A673 (cell line): Measurements from ENCODE around the gene LCE1D. TPM values are rescaled to one million over a fixed set of nuclear protein-coding genes. Genes with fewer than 3 reads are reported as not detected.

Experiments
- BruUV-seq: library from RNA; stranded (reverse); fragments of 400-500 nt; replicated peaks from 2 replicates; lab custom pipeline; 2021; lab: Mats Ljungman, UMichigan
- CTCF ChIA-PET: fragments of 300-600 bp; sonication (Branson Sonifier 250); formaldehyde crosslinking; loops from one replicate; lab custom pipeline; 2022; ENCODE audit warnings: antibody characterized with exemption; lab: Charles Lee
- POLR2A ChIA-PET: fragments of 300-600 bp; sonication (Branson Sonifier 250); formaldehyde crosslinking; loops from one replicate; lab custom pipeline; 2022; ENCODE audit warnings: antibody characterized with exemption; ENCODE audit not compliant: low non-redundant PET; lab: Charles Lee
- DNase-seq: peaks from one replicate; pipeline ENCODE4 v3.0.0-alpha.2; 2015; ENCODE audit warnings: low spot score
- H3K27ac ChIP-seq: fragments of 200-600 bp; sonication (generic); 2 replicates; pipeline ENCODE4 v1.5.1; 2016; ENCODE audit warnings: mixed run types, low read depth, mild to moderate bottlenecking, mixed read lengths, antibody characterized with exemption, low read length; ENCODE audit not compliant: poor library complexity, severe bottlenecking
- H3K27me3 ChIP-seq: fragments of 200-600 bp; sonication (generic); replicated peaks from 2 replicates; pipeline ENCODE4 v1.6.1; 2017; ENCODE audit warnings: mixed run types, low read depth, mild to moderate bottlenecking, mixed read lengths, antibody characterized with exemption, low read length; ENCODE audit not compliant: insufficient read depth, poor library complexity
- H3K36me3 ChIP-seq: fragments of 200-600 bp; sonication (generic); 2 replicates; pipeline ENCODE4 v1.6.1; 2016; ENCODE audit warnings: mixed run types, mild to moderate bottlenecking, mixed read lengths, antibody characterized with exemption, low read length; ENCODE audit not compliant: insufficient read depth, poor library complexity, severe bottlenecking
- H3K4me1 ChIP-seq: fragments of 200-600 bp; sonication (generic); 2 replicates; pipeline ENCODE4 v1.6.1; 2017; ENCODE audit warnings: mixed run types, mild to moderate bottlenecking, mixed read lengths, antibody characterized with exemption, low read length; ENCODE audit not compliant: insufficient read depth, poor library complexity, severe bottlenecking
- H3K4me3 ChIP-seq: fragments of 200-600 bp; sonication (generic); 2 replicates; pipeline ENCODE4 v1.5.1; 2016; ENCODE audit warnings: low read depth, mixed run types, mild to moderate bottlenecking, mixed read lengths, low read length; ENCODE audit not compliant: poor library complexity, severe bottlenecking
- H3K9me3 ChIP-seq: fragments of 200-600 bp; sonication (generic); 2 replicates; pipeline ENCODE4 v1.6.1; 2016; ENCODE audit warnings: mixed run types, low read depth, mild to moderate bottlenecking, mixed read lengths, antibody characterized with exemption, low read length; ENCODE audit not compliant: poor library complexity, severe bottlenecking
- EZH2 ChIP-seq: fragments of 200-600 bp; sonication (generic); IDR thresholded peaks from 2 replicates; pipeline ENCODE4 v1.6.1; 2017; ENCODE audit warnings: borderline replicate concordance, low read depth, mild to moderate bottlenecking, mixed read lengths, antibody characterized with exemption, low read length; ENCODE audit not compliant: poor library complexity, severe bottlenecking
- intact Hi-C: fragments of 100-400 bp; cut with micrococcal nuclease; formaldehyde crosslinking; loops from one replicate; pipeline ENCODE4 v1.10.0; 2022; ENCODE audit not compliant: unreplicated experiment
- total RNA-seq: library from RNA; stranded (reverse); gene quantifications from 2 replicates; pipeline ENCODE4 v1.2.3, GENCODE V29; 2021
- TF ChIP-seq, protein P1 (sequence below): fragments of 300-800, 200-600 bp; sonication (generic); conservative IDR thresholded peaks from 2 replicates; pipeline ENCODE4 v1.5.1; 2017; ENCODE audit warnings: low read depth, mild to moderate bottlenecking, antibody characterized with exemption, low read length, moderate library complexity, mixed read lengths

LCE1D gene
- total RNA-seq, 1 experiment from 2014 or later, result not detected

GRCh38 chr1:152801333-152801732, 4.8 kb downstream of the LCE1D start:
- Histone ChIP-seq H3K4me3 (no peak overlapping the region), H3K4me1 (no peaks in the 10 kb centered on the region), H3K9me3 (no peaks in the 10 kb centered on the region), H3K36me3 (no peaks in the 10 kb centered on the region), H3K27ac (no peak overlapping the region), H3K27me3 (peaks cover 8% of the 10 kb centered on the region)
- BruUV-seq, result no TSS peak
- ChIA-PET POLR2A (no interaction called here), CTCF (no interaction called here)
- intact Hi-C loops, result no loop called here
- TF ChIP-seq, protein P1, sequence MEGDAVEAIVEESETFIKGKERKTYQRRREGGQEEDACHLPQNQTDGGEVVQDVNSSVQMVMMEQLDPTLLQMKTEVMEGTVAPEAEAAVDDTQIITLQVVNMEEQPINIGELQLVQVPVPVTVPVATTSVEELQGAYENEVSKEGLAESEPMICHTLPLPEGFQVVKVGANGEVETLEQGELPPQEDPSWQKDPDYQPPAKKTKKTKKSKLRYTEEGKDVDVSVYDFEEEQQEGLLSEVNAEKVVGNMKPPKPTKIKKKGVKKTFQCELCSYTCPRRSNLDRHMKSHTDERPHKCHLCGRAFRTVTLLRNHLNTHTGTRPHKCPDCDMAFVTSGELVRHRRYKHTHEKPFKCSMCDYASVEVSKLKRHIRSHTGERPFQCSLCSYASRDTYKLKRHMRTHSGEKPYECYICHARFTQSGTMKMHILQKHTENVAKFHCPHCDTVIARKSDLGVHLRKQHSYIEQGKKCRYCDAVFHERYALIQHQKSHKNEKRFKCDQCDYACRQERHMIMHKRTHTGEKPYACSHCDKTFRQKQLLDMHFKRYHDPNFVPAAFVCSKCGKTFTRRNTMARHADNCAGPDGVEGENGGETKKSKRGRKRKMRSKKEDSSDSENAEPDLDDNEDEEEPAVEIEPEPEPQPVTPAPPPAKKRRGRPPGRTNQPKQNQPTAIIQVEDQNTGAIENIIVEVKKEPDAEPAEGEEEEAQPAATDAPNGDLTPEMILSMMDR, result no peak
- TF ChIP-seq EZH2, result no peak
- no peak for DNase-seq

DNA sequence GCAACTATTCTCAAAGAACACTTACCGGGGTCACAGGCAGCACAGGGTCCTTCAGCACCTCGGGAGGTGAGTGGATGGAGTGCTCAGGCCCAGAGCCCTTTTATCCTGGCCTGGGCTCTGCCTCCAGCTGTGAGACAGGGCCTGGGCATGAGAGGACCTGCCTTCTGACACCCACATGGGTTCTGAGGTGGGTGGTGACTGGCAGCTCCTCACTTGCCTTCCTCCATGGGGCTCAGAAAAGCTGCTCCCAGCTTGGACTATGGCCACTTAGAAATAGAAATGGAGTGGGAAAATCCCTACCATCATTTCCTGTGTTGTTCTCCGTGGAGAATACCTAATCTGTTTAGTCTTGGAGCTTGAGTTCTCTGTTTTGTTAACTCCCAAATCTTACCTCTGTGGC, 10.1 kb downstream of the LCE1D start, which contains the start of gene LCE1C:
Gene LCE1C, minus strand, starts transcription at position 76 of the 400 bp plus-strand sequence. CDS start 1,173 bp downstream, outside the sequence.
- ChIA-PET CTCF (no interaction called here), POLR2A (no interaction called here)
- no TSS peak for BruUV-seq
- no peak for TF ChIP-seq EZH2
- TF ChIP-seq, protein P1, result no peak
- no peak within 1 kb of the TSS for H3K27ac ChIP-seq
- intact Hi-C loops, result no loop called here
- peaks cover 13% of the 10 kb centered on the region for H3K27me3 ChIP-seq
- H3K9me3 ChIP-seq, result no peaks in the 10 kb centered on the region
- no peaks in the 10 kb centered on the region for H3K4me1 ChIP-seq
- no peak for DNase-seq
- H3K4me3 ChIP-seq, result no peak within 1 kb of the TSS
- no peaks in the 10 kb centered on the region for H3K36me3 ChIP-seq

DNA sequence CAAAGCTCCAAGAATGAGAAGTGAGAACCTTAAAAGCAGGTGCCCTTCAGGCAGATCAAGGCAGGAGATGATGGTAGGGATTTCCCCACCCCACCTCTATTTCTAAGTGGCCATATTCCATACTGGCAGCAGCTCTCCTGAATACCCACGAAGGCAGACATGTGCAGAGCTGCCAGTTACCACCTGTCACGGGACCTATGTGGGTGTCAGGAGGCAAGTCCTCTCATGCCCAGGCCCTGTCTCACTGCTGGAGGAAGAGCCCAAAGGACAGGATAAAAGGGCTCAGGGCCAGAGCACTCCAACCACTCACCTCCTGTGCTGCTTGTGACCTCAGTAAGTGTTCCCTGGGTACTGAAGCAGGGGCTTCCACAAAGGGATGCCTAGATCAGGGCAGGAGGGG, 14.5 kb downstream of the LCE1D start:
- H3K27ac ChIP-seq, result no peak overlapping the region
- no peaks in the 10 kb centered on the region for H3K4me1 ChIP-seq
- peaks cover 22% of the 10 kb centered on the region for H3K27me3 ChIP-seq
- no peaks in the 10 kb centered on the region for H3K36me3 ChIP-seq
- CTCF ChIA-PET, result no interaction called here
- no TSS peak for BruUV-seq
- intact Hi-C loops, result no loop called here
- no peaks in the 10 kb centered on the region for H3K9me3 ChIP-seq
- DNase-seq, result no peak
- H3K4me3 ChIP-seq, result no peak overlapping the region
- TF ChIP-seq, protein P1, result no peak
- TF ChIP-seq EZH2, result no peak
- POLR2A ChIA-PET, result no interaction called here
